Tibial nerve (tissue), 4 donors: ENCODE measurements around the gene SESN2.

Experiments
- EP300 ChIP-seq, 2 donors: sonication (generic); formaldehyde crosslinking; IDR thresholded peaks; one replicate each; pipeline ENCODE4 v1.6.1; 2017; ENCODE audit warnings: antibody characterized with exemption in 2 of 2, mild to moderate bottlenecking in 1 of 2
- POLR2A ChIP-seq, 2 donors: fragments of 450-650 bp; IDR thresholded peaks; one replicate each; pipeline ENCODE4 v1.6.1; 2017; ENCODE audit warnings: antibody characterized with exemption in 2 of 2, mild to moderate bottlenecking in 2 of 2, moderate library complexity in 2 of 2
- TF ChIP-seq, protein P1 (sequence below), 5 experiments: fragments of 200-600 bp in 3 of 5; fragments of 450-650 bp in 2 of 5; sonication (generic) in 3 of 5; IDR thresholded peaks; one replicate each; pipeline ENCODE4 v1.5.1; 2016 to 2019; ENCODE audit warnings: antibody characterized with exemption in 5 of 5, mild to moderate bottlenecking in 3 of 5, moderate library complexity in 2 of 5

DNA sequence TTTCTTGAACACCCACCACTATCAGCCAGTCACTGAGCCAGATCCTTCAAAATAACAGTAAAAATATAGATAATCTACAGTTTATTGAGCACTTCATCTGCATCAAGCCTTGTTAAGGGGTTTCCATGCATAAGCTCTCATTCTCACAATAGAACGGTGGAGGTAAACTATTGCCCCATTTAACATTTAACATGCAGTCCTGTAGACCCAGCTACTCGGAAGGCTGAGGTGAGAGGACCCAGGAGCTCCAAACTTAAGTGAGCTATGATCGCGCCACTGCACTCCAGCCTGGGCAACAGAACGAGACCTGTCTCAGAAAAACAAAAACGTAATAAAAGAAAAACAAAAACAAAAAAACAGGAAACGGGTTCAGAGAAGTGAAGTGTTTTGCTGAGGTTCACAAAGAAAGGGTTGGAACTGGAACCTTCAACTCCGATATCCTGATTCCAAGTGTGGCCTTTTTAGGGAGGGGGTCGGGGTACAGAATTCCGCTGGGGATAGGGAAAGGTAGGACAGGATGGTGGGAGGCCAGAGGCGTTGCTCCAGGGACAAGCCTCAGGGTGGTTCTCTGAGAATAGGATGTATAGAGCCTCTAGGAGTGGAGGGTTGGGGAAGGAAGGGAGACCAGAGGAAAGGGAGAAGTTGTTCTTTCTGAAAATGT is 11.6 kb upstream of the SESN2 start:
- TF ChIP-seq, protein P1, sequence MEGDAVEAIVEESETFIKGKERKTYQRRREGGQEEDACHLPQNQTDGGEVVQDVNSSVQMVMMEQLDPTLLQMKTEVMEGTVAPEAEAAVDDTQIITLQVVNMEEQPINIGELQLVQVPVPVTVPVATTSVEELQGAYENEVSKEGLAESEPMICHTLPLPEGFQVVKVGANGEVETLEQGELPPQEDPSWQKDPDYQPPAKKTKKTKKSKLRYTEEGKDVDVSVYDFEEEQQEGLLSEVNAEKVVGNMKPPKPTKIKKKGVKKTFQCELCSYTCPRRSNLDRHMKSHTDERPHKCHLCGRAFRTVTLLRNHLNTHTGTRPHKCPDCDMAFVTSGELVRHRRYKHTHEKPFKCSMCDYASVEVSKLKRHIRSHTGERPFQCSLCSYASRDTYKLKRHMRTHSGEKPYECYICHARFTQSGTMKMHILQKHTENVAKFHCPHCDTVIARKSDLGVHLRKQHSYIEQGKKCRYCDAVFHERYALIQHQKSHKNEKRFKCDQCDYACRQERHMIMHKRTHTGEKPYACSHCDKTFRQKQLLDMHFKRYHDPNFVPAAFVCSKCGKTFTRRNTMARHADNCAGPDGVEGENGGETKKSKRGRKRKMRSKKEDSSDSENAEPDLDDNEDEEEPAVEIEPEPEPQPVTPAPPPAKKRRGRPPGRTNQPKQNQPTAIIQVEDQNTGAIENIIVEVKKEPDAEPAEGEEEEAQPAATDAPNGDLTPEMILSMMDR (IDR thresholded peaks at IDR 0.05), result no peak
- TF ChIP-seq POLR2A (IDR thresholded peaks at IDR 0.05), result no peak
- no peak for TF ChIP-seq EP300 (IDR thresholded peaks at IDR 0.05)
